Activated T-cell treated with anti-CD3 and anti-CD28 coated beads, Interleukin-2, amount 50 U/mL, for 4 hours (primary cell): ENCODE results near the gene OLIG2. TPM values are rescaled to one million over a fixed set of nuclear protein-coding genes. Genes with fewer than 3 reads are reported as not detected.

Experiments used
- ATAC-seq, 2 donors: fragments of 200-7000 bp; cut with Tn5 transposase; one replicate each; pipeline ENCODE4 v1.10.0; 2021
- DNase-seq: peaks from one replicate; pipeline ENCODE4 v3.0.0-alpha.2; 2020
- H3K27me3 Mint-ChIP-seq: one replicate; pipeline ENCODE4 v1.8.0; 2021; ENCODE audit warnings: low read depth, mixed read lengths
- H3K36me3 Mint-ChIP-seq: one replicate; pipeline ENCODE4 v1.8.0; 2022; ENCODE audit warnings: mixed read lengths; ENCODE audit not compliant: insufficient read depth
- H3K4me1 Mint-ChIP-seq: one replicate; pipeline ENCODE4 v1.8.0; 2021; ENCODE audit warnings: low read depth, mixed read lengths
- H3K4me3 Mint-ChIP-seq: one replicate; pipeline ENCODE4 v1.8.0; 2021; ENCODE audit warnings: mild to moderate bottlenecking, moderate library complexity, mixed read lengths
- H3K9me3 Mint-ChIP-seq: one replicate; pipeline ENCODE4 v1.8.0; 2021; ENCODE audit warnings: mixed read lengths
- total RNA-seq, 3 donors: library from RNA; stranded (reverse); gene quantifications; one replicate each; pipeline ENCODE4 v1.2.1, GENCODE V29; 2021

Gene OLIG2
- total RNA-seq, 3 donors from 2014 or later: not detected

GRCh38 chr21:33057385-33057940, 31.7 kb downstream of the OLIG2 start:
- Mint-ChIP-seq H3K4me3 (no peak overlapping the region), H3K9me3 (no peaks in the 10 kb centered on the region), H3K4me1 (peaks cover 2% of the 10 kb centered on the region), H3K27me3 (peaks cover 3% of the 10 kb centered on the region), H3K36me3 (no peaks in the 10 kb centered on the region)
- ATAC-seq (no peak), DNase-seq (no peak)

- Mint-ChIP-seq H3K9me3 (no peaks in the 10 kb centered on the region), H3K4me1 (peaks cover 2% of the 10 kb centered on the region), H3K27me3 (peaks cover 13% of the 10 kb centered on the region), H3K4me3 (no peak overlapping the region), H3K36me3 (no peaks in the 10 kb centered on the region)
- DNase-seq (no peak), ATAC-seq (no peak)
Observed at GRCh38 chr21:33058527-33058926, 32.8 kb downstream of the OLIG2 start.

- H3K27me3 Mint-ChIP-seq: peaks cover 17% of the 10 kb centered on the region
- no peaks in the 10 kb centered on the region for H3K36me3 Mint-ChIP-seq
- H3K4me3 Mint-ChIP-seq: no peak overlapping the region
- H3K4me1 Mint-ChIP-seq: peaks cover 2% of the 10 kb centered on the region
- ATAC-seq: no peak
- no peak for DNase-seq
- no peaks in the 10 kb centered on the region for H3K9me3 Mint-ChIP-seq
Observed at GRCh38 chr21:33058957-33059356, 33.2 kb downstream of the OLIG2 start.

GRCh38 chr21:33059380-33059841, 33.7 kb downstream of the OLIG2 start:
- H3K9me3 Mint-ChIP-seq: no peaks in the 10 kb centered on the region
- ATAC-seq: no peak
- no peak for DNase-seq
- H3K4me3 Mint-ChIP-seq: no peak overlapping the region
- H3K27me3 Mint-ChIP-seq: peaks cover 18% of the 10 kb centered on the region
- peaks cover 2% of the 10 kb centered on the region for H3K4me1 Mint-ChIP-seq
- H3K36me3 Mint-ChIP-seq: no peaks in the 10 kb centered on the region

- H3K27me3 Mint-ChIP-seq: peaks cover 30% of the 10 kb centered on the region
- H3K4me3 Mint-ChIP-seq: no peak overlapping the region
- H3K4me1 Mint-ChIP-seq: peaks cover 2% of the 10 kb centered on the region
- DNase-seq: no peak
- H3K36me3 Mint-ChIP-seq: no peaks in the 10 kb centered on the region
- no peak for ATAC-seq
- H3K9me3 Mint-ChIP-seq: no peaks in the 10 kb centered on the region
Observed at GRCh38 chr21:33061233-33061632, 35.5 kb downstream of the OLIG2 start.

- DNase-seq: no peak
- H3K9me3 Mint-ChIP-seq: no peaks in the 10 kb centered on the region
- H3K27me3 Mint-ChIP-seq: peaks cover 44% of the 10 kb centered on the region
- ATAC-seq: no peak
- H3K36me3 Mint-ChIP-seq: no peaks in the 10 kb centered on the region
- no peak overlapping the region for H3K4me3 Mint-ChIP-seq
- peaks cover 2% of the 10 kb centered on the region for H3K4me1 Mint-ChIP-seq
Observed at GRCh38 chr21:33063375-33063883, 37.7 kb downstream of the OLIG2 start.

GRCh38 chr21:33063907-33064622, 38.3 kb downstream of the OLIG2 start:
- DNase-seq (no peak), ATAC-seq (no peak)
- H3K4me1 Mint-ChIP-seq: no peaks in the 10 kb centered on the region
- H3K36me3 Mint-ChIP-seq: no peaks in the 10 kb centered on the region
- no peak overlapping the region for H3K4me3 Mint-ChIP-seq
- no peaks in the 10 kb centered on the region for H3K9me3 Mint-ChIP-seq
- peaks cover 51% of the 10 kb centered on the region for H3K27me3 Mint-ChIP-seq

- ATAC-seq (no peak), DNase-seq (no peak)
- Mint-ChIP-seq H3K4me1 (peaks cover 3% of the 10 kb centered on the region), H3K27me3 (peaks cover 58% of the 10 kb centered on the region), H3K9me3 (no peaks in the 10 kb centered on the region), H3K4me3 (no peak overlapping the region), H3K36me3 (no peaks in the 10 kb centered on the region)
Observed at GRCh38 chr21:33064623-33065390, 39.1 kb downstream of the OLIG2 start.

GRCh38 chr21:33067043-33067442, 41.3 kb downstream of the OLIG2 start:
- Mint-ChIP-seq H3K27me3 (peaks cover 67% of the 10 kb centered on the region), H3K36me3 (no peaks in the 10 kb centered on the region), H3K4me3 (no peak overlapping the region), H3K4me1 (peaks cover 14% of the 10 kb centered on the region), H3K9me3 (no peaks in the 10 kb centered on the region)
- ATAC-seq (no peak), DNase-seq (no peak)

- ATAC-seq (no peak), DNase-seq (no peak)
- no peaks in the 10 kb centered on the region for H3K36me3 Mint-ChIP-seq
- H3K27me3 Mint-ChIP-seq: peaks cover 70% of the 10 kb centered on the region
- H3K4me1 Mint-ChIP-seq: peaks cover 17% of the 10 kb centered on the region
- H3K4me3 Mint-ChIP-seq: no peak overlapping the region
- H3K9me3 Mint-ChIP-seq: no peaks in the 10 kb centered on the region
Observed at GRCh38 chr21:33067457-33067856, 41.7 kb downstream of the OLIG2 start.

- peak overlapping the region; percentile 21 for H3K4me3 Mint-ChIP-seq
- ATAC-seq (no peak), DNase-seq (no peak)
- H3K27me3 Mint-ChIP-seq: peaks cover 71% of the 10 kb centered on the region
- no peaks in the 10 kb centered on the region for H3K36me3 Mint-ChIP-seq
- no peaks in the 10 kb centered on the region for H3K9me3 Mint-ChIP-seq
- peaks cover 17% of the 10 kb centered on the region for H3K4me1 Mint-ChIP-seq
Observed at GRCh38 chr21:33069243-33069642, 43.5 kb downstream of the OLIG2 start.

- Mint-ChIP-seq H3K4me3 (peak overlapping the region; percentile 21), H3K9me3 (no peaks in the 10 kb centered on the region), H3K4me1 (peaks cover 17% of the 10 kb centered on the region), H3K36me3 (no peaks in the 10 kb centered on the region), H3K27me3 (peaks cover 70% of the 10 kb centered on the region)
- ATAC-seq (no peak), DNase-seq (no peak)
Observed at GRCh38 chr21:33069645-33069993, 43.9 kb downstream of the OLIG2 start.

- peak; percentile 86 to 90 for ATAC-seq
- DNase-seq: peak; percentile 12
- no peaks in the 10 kb centered on the region for H3K9me3 Mint-ChIP-seq
- H3K4me1 Mint-ChIP-seq: peaks cover 17% of the 10 kb centered on the region
- H3K4me3 Mint-ChIP-seq: peak within 1 kb of the TSS; percentile 71
- no peaks in the 10 kb centered on the region for H3K36me3 Mint-ChIP-seq
- H3K27me3 Mint-ChIP-seq: peaks cover 70% of the 10 kb centered on the region
Observed at GRCh38 chr21:33069994-33070743, 44.4 kb downstream of the OLIG2 start, which contains the start of gene OLIG1. Gene OLIG1, plus strand, starts transcription at chr21:33070141. Its CDS starts 106 bp downstream, at chr21:33070247.

- ATAC-seq (peak; percentile 16 to 31), DNase-seq (no peak)
- Mint-ChIP-seq H3K27me3 (peaks cover 67% of the 10 kb centered on the region), H3K36me3 (no peaks in the 10 kb centered on the region), H3K9me3 (no peaks in the 10 kb centered on the region), H3K4me3 (no peak overlapping the region), H3K4me1 (peaks cover 17% of the 10 kb centered on the region)
Observed at GRCh38 chr21:33070744-33070997, 44.9 kb downstream of the OLIG2 start.
